CD4-positive, alpha-beta T cell treated with Interleukin-12 subunit alpha and Interleukin-12 subunit beta, for 1 hour (primary cell): Measurements from ENCODE around the gene CCDC12.

Source experiments
- DNase-seq: peaks from one replicate; pipeline ENCODE4 v3.0.0-alpha.2; 2020

Gene CCDC12

DNA sequence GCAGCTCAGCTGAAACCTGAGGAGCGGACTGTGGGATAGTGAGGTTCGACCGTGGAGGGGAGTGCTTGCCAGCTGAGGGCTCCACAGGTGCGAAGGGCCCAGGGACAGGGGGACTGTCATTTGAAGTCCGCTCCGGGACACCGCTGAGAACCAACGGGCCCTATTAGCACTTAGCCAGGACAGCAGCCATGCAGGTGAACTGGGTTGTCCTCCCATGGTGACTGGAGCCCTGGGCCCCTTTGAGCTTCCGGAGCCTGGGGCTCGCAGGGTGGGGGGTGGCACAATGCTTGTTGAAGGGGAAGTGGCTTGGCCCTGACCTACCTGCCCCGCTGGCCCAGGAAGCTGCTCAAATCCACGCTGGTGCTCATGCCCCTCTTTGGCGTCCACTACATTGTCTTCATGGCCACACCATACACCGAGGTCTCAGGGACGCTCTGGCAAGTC, 74.3 kb downstream of the CCDC12 start:
- no peak for DNase-seq

DNA sequence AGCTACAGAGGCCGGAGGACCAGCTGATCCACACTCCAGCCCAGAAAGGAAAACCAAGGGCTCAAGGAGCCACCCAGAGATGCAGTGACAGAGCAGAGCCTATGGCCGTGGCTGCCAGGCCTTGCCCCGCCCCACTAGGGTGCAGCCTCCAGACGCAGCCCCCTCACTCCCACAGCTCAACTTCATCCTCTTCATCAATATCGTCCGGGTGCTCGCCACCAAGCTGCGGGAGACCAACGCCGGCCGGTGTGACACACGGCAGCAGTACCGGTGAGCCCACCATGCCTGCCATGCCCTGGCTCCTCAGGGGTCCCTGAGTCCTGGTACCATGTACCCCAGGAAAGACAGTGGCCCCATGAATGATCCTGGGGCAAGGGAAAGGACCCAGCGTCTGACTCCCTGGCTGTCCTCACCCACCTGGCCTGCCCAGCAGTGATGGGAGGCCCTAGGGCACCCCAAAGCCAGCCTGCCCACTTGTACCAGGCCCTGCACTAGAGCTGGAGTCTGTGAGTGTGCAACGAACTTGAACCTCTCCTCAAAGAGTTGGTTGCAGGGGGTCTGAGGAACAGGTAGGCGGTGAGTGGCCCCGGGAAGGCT, 74.9 kb downstream of the CCDC12 start:
- no peak for DNase-seq

DNA sequence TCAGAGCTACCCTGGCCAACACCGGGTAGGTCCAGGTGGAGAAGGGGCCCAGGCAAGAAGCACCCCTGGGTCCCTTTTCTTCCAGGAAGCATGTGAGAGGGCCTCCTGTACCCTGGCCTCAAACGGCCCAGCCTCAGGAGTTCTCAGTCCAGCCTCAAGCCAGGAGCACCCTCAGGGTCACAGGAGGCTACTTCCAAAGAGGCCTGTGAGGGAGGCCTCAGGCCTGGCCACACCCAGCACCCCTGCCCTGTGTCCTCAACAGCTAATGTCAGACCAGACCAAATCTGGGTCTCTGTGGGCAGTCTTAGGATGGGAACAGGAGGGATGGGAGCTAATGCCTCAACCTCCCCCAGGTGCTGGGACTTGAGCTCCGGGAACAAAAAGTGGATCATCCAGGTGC, 75.5 kb downstream of the CCDC12 start:
- DNase-seq = no peak

DNA sequence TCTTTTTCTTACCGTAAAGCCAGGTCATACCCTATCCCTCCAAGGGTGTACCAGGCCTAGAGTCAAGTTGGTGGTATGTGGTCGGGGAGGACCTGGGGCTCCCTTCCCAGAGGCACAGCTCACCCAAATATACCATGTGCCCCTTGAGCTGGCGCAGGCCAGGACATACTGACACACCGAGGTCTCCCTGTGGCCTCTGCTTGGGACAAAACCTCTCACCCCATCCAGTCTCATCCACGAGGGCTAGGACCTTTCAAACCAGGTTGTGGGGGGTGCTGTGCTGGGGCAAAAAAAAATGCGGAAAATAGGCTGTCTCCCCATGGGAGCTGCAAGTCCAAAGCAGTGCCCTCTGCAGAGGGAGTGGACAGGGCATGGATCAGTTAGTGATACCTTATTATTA, 76.2 kb downstream of the CCDC12 start:
- no peak for DNase-seq

DNA sequence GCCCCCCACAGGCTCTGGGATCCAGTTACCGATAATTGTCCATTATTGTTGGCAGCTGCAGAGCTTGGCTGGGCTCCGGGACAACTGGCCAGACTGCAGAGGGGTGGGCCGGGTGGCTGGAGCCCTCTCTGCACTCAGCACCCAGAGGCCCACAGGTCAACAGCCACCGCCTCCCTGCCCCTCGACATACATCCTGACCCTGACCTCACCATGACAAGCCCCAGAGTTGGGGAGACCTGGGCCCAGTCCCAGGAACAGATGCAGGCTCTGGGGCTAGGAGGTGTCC, 76.6 kb downstream of the CCDC12 start:
- no peak for DNase-seq

DNA sequence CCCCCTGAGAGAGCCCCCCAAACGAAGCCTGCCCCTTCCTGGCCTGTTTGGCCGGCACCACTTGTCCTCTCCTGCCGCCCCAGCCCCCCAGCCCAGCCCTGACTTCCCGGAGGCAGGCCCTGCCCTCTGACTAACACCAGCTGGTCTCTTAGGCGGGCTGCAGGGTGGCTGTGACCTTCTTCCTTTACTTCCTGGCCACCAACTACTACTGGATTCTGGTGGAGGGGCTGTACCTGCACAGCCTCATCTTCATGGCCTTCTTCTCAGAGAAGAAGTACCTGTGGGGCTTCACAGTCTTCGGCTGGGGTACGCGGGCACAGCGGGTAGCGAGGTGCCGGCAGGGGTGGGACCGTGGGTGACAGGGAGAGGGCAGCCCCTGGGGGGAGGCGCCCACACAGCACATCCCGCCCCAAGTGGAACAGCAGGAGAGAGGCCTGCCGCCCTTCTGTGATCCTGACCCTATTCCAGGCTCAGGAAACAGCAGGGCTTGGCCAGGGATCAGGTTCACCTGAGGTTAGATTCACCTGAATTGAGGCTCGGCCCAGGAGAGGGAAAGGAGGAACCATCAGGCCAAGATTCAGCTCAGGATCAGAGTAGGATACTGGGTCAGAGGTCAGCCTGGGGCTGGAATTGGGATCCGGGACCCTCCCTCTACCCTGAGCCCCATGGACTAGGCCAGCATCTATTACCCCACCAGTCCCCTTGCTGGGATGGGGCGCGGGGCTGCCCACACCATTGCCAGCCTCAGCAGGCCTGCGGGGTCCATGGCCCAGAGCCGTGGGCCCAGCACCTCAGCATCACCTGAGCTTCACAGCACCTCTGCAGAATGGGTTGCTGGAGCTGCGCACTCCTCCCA, 77.2 kb downstream of the CCDC12 start:
- DNase-seq = no peak

DNA sequence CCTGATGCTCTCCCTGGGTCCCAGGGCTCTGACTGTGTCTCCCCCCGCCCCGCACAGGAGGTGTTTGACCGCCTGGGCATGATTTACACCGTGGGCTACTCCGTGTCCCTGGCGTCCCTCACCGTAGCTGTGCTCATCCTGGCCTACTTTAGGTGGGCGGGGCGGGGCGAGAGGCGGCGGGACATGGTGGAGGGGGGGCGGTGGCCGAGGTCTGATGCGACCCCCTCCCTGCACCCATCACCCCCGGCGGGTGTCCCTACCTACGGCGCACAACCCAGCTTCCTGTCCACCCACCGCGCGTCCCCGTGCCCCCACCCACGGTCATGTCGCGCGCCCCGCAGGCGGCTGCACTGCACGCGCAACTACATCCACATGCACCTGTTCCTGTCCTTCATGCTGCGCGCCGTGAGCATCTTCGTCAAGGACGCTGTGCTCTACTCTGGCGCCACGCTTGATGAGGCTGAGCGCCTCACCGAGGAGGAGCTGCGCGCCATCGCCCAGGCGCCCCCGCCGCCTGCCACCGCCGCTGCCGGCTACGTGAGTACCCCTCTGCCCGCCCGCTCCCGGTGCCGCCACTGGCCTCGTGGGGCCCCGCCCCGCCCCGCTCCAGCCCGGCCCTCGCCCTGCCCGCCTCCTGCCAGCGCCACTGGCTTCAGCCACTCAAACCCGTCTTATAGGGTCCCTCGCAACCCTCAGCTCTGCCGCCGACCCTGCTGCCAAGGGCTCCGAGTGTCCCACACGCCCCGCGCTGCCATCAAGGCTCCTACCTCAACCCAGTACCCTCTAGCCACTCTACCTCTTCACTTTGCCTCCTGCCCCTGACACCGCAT, 78.0 kb downstream of the CCDC12 start:
- no peak for DNase-seq

- no peak for DNase-seq
Observed at GRCh38 chr3:46897829-46898320, 78.7 kb downstream of the CCDC12 start.

DNA sequence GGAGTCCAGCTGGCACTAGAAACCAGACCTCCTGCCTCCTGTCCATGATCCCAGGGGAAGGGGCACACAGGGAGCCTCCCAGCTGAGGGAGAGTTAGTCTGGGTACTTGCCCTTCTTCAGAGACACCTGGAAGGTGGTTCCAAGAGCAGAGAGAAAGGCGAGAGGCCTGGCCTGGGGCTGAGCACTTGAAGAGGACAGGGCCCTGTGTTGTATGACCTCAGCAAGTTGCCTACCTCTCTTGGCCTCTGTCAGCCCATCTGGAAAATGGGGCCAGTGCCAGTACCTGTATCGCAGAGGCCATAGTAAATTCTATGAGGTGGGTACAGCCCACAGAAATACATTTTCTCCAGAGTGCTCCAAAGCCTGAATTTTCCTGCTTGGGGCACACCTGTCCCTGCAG, 79.5 kb downstream of the CCDC12 start:
- DNase-seq = no peak

DNA sequence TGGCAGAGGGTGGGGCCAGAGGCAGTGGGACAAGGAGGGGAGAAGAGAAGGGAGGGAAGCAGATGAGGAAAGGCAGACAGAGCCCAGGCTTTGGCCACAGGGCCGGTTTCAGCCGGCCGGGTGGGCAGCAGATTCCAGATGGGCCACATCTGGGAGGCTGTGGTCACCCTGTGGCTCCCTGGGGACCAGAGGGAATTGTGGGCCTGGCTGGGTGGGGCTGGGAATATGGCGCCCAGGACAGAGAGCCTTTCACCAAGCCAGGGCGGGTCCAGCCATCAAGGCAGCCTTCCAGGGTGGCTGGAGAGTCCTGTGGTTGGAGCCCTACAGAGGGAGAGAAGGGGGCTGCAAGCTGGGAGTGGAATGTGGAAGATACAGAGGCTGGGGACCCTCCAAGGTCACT, 80.2 kb downstream of the CCDC12 start:
- no peak for DNase-seq

DNA sequence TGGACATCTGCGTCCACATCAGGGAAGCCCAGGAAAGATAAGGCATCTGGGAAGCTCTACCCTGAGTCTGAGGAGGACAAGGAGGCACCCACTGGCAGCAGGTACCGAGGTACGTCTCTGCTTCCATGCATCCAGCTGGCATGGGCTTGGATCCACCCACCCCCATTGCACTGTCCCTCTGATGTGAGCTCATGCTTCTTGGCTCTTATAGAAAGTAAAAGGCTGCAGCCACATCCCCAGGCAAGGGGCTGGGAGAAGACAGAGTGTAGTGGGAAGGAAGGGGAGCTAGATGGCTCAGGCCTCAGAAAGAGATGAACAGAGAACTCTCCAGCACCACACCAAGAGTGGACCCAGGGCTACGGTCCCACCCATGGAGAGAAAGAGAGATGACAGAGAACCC, 80.8 kb downstream of the CCDC12 start:
- DNase-seq = no peak

DNA sequence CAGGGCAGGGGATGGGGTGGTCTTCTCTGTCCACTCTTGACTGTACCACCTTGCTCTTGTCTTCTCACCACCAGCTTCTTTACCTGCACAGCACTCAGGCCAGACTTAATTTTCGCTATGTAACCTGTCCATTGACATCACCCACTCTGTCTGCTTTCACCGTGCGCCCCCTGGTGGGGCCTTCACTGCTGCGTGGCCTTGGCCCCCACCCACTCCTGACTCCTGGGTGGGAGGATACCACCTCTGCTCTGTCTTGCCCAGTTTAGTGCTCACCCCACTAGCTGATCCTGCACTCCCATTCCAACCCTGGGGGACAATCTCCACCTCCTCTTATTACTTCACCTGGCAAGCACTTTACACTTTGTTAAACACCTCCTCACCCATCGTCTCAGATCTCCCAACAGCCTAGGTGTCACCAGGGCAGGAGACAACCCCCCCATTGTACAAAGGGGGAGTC, 81.3 kb downstream of the CCDC12 start:
- DNase-seq = peak; percentile 79

- DNase-seq = no peak
Observed at GRCh38 chr3:46894256-46894655, 82.3 kb downstream of the CCDC12 start.

DNA sequence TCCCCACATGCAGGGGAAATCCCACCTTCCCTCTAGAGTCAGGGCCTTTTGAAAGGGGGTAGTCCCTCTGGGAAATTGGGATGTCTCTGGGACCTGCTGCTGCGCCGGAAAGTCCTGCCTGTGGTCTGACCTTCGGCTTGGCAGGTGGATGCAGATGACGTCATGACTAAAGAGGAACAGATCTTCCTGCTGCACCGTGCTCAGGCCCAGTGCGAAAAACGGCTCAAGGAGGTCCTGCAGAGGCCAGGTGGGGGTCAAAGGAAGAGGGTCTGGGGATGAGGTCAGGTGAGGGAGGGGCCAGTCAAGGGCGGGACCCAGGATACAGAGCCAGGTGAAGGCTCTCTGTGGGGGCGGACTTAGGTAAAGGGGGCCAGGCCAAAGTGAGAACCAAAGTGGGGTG, 82.8 kb downstream of the CCDC12 start:
- DNase-seq = no peak

DNA sequence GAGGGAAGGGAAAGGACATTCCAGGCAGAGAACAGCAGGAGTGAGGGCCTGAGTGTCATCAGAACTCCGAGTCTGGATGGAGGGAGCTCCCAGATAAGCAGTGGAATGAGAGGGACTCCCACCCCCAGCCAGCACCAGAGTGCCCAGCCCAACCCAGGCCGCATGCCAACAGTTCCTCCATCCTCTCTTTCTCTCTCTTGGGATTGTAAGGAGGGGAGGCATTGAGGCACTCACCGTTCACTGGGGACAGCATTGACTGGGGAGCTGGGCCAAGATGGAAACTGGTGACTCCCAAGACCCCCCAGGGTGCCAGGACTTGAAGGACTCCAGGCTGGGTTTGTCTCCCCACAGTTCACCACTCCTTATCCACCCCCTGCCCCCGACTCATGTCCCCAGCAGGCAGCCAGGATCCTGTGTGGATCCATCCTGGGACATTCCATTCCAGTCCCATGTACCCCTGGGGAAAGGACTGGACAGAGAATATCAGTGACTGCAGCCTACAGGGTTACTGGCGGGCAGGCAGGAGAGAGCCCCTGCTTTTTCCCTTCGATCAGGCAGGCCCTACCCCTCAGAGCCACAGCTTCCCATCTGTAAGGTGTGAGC, 83.3 kb downstream of the CCDC12 start:
- no peak for DNase-seq

DNA sequence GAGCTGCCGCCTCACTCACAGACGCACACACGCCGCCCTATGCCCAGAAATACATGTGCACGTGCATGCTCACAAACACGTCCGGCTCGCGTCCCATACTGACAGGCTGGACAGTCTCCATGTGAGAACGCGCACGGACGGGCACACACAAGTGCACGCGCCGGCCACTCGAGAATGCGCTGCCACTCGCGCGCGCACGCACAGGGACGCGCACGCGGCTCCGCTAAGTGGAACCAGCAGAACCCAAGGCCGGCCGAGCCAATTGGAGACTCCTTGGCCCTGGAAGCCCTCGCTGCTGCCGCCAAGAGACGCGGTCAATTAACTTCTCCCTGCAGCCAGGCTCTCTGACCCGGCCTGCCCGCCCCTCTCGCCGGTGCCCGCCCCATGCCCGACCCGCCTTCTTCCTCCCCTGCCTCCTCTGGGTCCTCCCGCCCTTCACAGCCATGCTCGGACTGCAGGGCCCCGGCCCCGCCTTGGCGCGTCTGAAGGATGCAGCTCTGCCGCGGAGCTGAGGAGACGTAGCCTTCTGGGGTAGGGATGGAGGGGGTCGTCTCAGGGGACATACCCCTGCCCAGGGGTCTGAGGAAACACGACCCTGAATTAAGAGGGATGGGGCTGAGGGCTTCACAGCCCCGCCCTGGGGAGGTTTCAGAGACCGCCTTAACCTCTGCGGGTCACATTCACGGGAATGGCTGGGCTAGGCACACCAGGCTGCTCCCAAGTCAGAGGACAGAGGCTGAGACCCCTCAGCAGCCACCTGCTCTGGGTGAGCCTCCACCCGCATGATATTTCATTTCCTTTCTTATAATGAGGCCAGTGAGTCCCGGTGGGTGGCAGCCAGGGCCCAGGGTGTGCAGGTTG, 84.0 kb downstream of the CCDC12 start:
- DNase-seq = peak; percentile 14

- no peak for DNase-seq
Observed at GRCh38 chr3:46891132-46891531, 85.4 kb downstream of the CCDC12 start.

GRCh38 chr3:46890132-46890531, 86.4 kb downstream of the CCDC12 start:
- no peak for DNase-seq

DNA sequence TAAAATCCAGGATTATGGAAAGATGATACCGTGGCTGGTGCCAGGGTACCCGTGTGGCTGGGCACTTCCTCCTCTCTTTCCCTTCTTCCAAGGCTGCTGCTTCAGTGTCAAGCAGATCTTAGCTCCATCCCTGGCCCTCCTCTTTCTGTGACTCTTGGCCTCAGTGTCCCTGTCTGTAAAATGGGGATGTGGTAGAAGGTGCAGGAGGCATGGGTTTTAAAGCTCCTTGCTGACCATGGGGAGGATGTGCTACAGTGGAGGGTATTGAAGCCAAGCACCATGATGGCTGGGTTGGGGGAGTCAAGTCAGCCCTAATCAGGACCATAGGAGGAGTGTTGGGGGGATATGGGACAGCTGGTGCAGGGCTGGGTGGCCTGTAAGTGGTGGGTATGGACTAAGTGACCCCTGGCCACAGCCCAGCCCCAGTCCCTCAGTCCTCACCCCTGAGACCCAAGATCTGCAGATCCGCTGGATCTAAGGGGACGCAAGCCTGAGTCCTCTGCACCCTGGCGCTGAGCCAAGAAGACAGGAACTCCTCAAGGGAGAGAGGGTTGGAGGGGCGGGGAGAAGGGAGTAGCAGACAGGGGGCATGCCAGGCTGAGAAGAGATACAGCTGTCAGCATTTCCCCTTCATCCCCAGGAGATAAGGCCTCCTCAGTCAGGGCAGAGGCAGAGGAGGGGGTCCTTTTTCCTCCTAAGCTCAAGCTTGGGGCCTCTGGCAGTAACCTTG, 87.0 kb downstream of the CCDC12 start:
- DNase-seq = no peak

GRCh38 chr3:46888705-46889104, 87.8 kb downstream of the CCDC12 start:
- DNase-seq = no peak

DNA sequence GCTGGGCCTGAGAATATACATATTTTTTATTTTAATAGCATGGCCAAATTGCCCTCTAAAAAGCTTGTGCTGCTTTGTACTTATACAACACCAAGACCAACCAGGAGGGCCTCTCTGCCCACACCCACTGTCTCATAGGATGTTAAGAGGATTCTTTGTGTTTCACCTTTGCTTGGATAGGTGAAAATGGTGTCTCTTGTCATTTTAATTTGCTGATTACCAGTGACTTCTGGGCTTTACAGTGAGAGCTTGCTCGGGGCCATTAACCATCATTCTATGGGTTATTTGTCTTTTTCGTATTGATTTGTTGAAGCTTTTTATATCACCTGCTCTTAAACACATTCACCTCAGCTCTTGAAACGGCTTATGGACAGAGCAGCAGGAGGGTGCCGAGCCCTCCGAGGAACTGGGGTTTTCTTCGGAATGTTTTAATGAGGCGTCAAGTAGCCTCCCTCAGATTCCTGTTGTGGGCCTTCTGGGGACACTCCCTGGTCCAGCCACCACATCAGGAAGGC, 88.5 kb downstream of the CCDC12 start:
- no peak for DNase-seq
